HepG2 (cell line): ENCODE data around the gene SLC35B3. TPM values are rescaled to one million over a fixed set of nuclear protein-coding genes. Genes with fewer than 3 reads are reported as not detected.

Experiments
- ATAC-seq: fragments of 200-7000 bp; cut with Tn5 transposase; 3 replicates; pipeline ENCODE4 v1.9.1; 2020; ENCODE audit warnings: mild to moderate bottlenecking, moderate library complexity
- BruUV-seq: library from RNA; stranded (reverse); fragments of 400-500 nt; replicated peaks from 2 replicates; lab custom pipeline; 2021; lab: Mats Ljungman, UMichigan
- CTCF ChIA-PET: fragments of 300-600 bp; formaldehyde crosslinking; extraction: SDS; loops from one replicate; lab custom pipeline; 2021; ENCODE audit warnings: low total read pairs, inconsistent platforms, low intra/inter-chr PET ratio; lab: Yijun Ruan, JAX
- POLR2A ChIA-PET: fragments of 350-600 bp; sonication (Branson Sonifier 250); formaldehyde crosslinking; loops from one replicate; lab custom pipeline; 2020; ENCODE audit warnings: antibody characterized with exemption, inconsistent platforms; lab: Yijun Ruan, JAX
- DNase-seq: peaks from one replicate; pipeline ENCODE4 v3.0.0-alpha.2; 2015; ENCODE audit warnings: low spot score
- FAIRE-seq: peaks from 3 replicates; lab custom pipeline; 2011; peaks lifted over from hg19 to GRCh38; lab: Jason Lieb, UNC
- H2AFZ ChIP-seq: one replicate; pipeline ENCODE4 v1.6.1; 2011; ENCODE audit warnings: low read length, inconsistent platforms
- H3K27ac ChIP-seq: fragments of 300-600 bp; 3 replicates; pipeline ENCODE4 v1.8.0; 2011; ENCODE audit warnings: mixed run types, mild to moderate bottlenecking, mixed read lengths, low read length, inconsistent platforms; ENCODE audit not compliant: insufficient read depth; ENCODE audit errors: extremely low read length
- H3K27me3 ChIP-seq, 2 experiments: fragments of 200-600 bp in 1 of 2; 2 replicates in 1 of 2; 3 replicates in 1 of 2; pipeline versions ENCODE4 v1.6.0 to v1.8.0; 2011; ENCODE audit warnings: low read length in 2 of 2, mild to moderate bottlenecking in 2 of 2, moderate library complexity in 2 of 2, inconsistent platforms in 1 of 2; ENCODE audit not compliant: insufficient read depth in 2 of 2, control insufficient read depth in 1 of 2
- H3K36me3 ChIP-seq, 2 experiments: fragments of 200-600 bp in 1 of 2; replicated peaks in 1 of 2; 2 replicates in 1 of 2; 3 replicates in 1 of 2; pipeline versions ENCODE4 v1.5.1 to v1.8.0; 2011; ENCODE audit warnings: low read length in 2 of 2, inconsistent platforms in 1 of 2; ENCODE audit not compliant: insufficient read depth in 2 of 2, control insufficient read depth in 1 of 2
- H3K4me1 ChIP-seq: 2 replicates; pipeline ENCODE4 v1.5.1; 2012; ENCODE audit warnings: low read length, inconsistent platforms; ENCODE audit not compliant: insufficient read depth
- H3K4me2 ChIP-seq: 2 replicates; pipeline ENCODE4 v1.6.0; 2011; ENCODE audit warnings: low read depth, low read length, inconsistent platforms
- H3K4me3 ChIP-seq, 3 experiments: fragments of 200-600 bp in 1 of 3; sonication (generic), shearing (Covaris generic) in 1 of 3; replicated peaks in 1 of 3; 2 replicates each; pipeline ENCODE4 v1.5.1; 2011 to 2016; ENCODE audit warnings: low read length in 3 of 3, inconsistent platforms in 2 of 3, low read depth in 2 of 3, mild to moderate bottlenecking in 2 of 3, control low read depth in 1 of 3, mixed read lengths in 1 of 3; ENCODE audit not compliant: insufficient read depth in 1 of 3
- H3K79me2 ChIP-seq: one replicate; pipeline ENCODE4 v1.6.1; 2011; ENCODE audit warnings: low read length, inconsistent platforms; ENCODE audit not compliant: insufficient read depth
- H3K9ac ChIP-seq: 2 replicates; pipeline ENCODE4 v1.6.0; 2011; ENCODE audit warnings: mild to moderate bottlenecking, low read depth, low read length, inconsistent platforms; ENCODE audit not compliant: insufficient read depth
- H3K9me3 ChIP-seq: 2 replicates; pipeline ENCODE4 v1.5.1; 2012; ENCODE audit warnings: mild to moderate bottlenecking, low read length
- H4K20me1 ChIP-seq: 2 replicates; pipeline ENCODE4 v1.6.0; 2011; ENCODE audit warnings: inconsistent platforms, mild to moderate bottlenecking, low read length, moderate library complexity; ENCODE audit not compliant: insufficient read depth
- BCL3 ChIP-seq: sonication (generic); formaldehyde crosslinking; IDR thresholded peaks from 2 replicates; pipeline ENCODE4 v1.5.1; 2020; ENCODE audit warnings: mild to moderate bottlenecking, missing genetic modification reagents, moderate library complexity
- IRX3 ChIP-seq: sonication (generic); formaldehyde crosslinking; IDR thresholded peaks from 2 replicates; pipeline ENCODE4 v1.8.1; 2023; ENCODE audit warnings: mild to moderate bottlenecking, low read depth, missing genetic modification reagents, borderline replicate concordance
- MAFF ChIP-seq: IDR thresholded peaks from 2 replicates; pipeline ENCODE4 v1.6.1; 2011; ENCODE audit warnings: low read depth, low read length, improper control_type of control experiment
- MAFK ChIP-seq, 2 experiments: IDR thresholded peaks in 1 of 2; conservative IDR thresholded peaks in 1 of 2; 2 replicates each; pipeline ENCODE4 v1.6.1; 2011; ENCODE audit warnings: improper control_type of control experiment in 2 of 2, low read length in 2 of 2
- MED1 ChIP-seq: sonication (generic); formaldehyde crosslinking; IDR thresholded peaks from 2 replicates; pipeline ENCODE4 v1.4.0; 2020; ENCODE audit warnings: missing genetic modification reagents
- REL ChIP-seq: sonication (generic); formaldehyde crosslinking; conservative IDR thresholded peaks from 2 replicates; pipeline ENCODE4 v1.8.0; 2022; ENCODE audit warnings: mild to moderate bottlenecking, missing genetic modification reagents, moderate library complexity
- ZC3H4 ChIP-seq: sonication (generic); formaldehyde crosslinking; IDR thresholded peaks from 2 replicates; pipeline ENCODE4 v1.4.0; 2020; ENCODE audit warnings: missing genetic modification reagents, borderline replicate concordance
- ZNF207 ChIP-seq: fragments of 450-650 bp; IDR thresholded peaks from 2 replicates; pipeline ENCODE4 v1.6.1; 2016; ENCODE audit warnings: antibody characterized with exemption, borderline replicate concordance
- ZNF263 ChIP-seq: sonication (generic); formaldehyde crosslinking; IDR thresholded peaks from 2 replicates; pipeline ENCODE4 v1.4.0; 2020; ENCODE audit warnings: missing genetic modification reagents
- ZNF710 ChIP-seq: sonication (generic); formaldehyde crosslinking; IDR thresholded peaks from 2 replicates; pipeline ENCODE4 v1.5.0; 2020; ENCODE audit warnings: mild to moderate bottlenecking, missing genetic modification reagents, borderline replicate concordance
- ZNF720 ChIP-seq: sonication (generic); formaldehyde crosslinking; IDR thresholded peaks from 2 replicates; pipeline ENCODE4 v1.4.0; 2020; ENCODE audit warnings: missing genetic modification reagents
- ZNF776 ChIP-seq: sonication (generic); formaldehyde crosslinking; IDR thresholded peaks from 2 replicates; pipeline ENCODE4 v1.4.0; 2020; ENCODE audit warnings: mild to moderate bottlenecking, missing genetic modification reagents
- ZSCAN9 ChIP-seq: IDR thresholded peaks from 2 replicates; pipeline ENCODE4 v1.6.1; 2016; ENCODE audit warnings: borderline replicate concordance
- WGBS: methylation state at CpG from one replicate; pipeline ENCODE4 v1.1.6; 2017; ENCODE audit warnings: low lambda C conversion rate; 5-methylcytosine and 5-hydroxymethylcytosine counted together
- in situ Hi-C: cut with HindIII; loops from 2 replicates; pipeline ENCODE4 v1.10.0; 2017; ENCODE audit warnings: low pct_unique_long_range_greater_than_20kb; ENCODE audit not compliant: extremely low pct_ligation_motif_present
- intact Hi-C: fragments of 100-400 bp; cut with micrococcal nuclease; formaldehyde crosslinking; loops from one replicate; pipeline ENCODE4 v1.10.0; 2022; ENCODE audit not compliant: unreplicated experiment
- polyA plus RNA-seq, 8 experiments: library from polyadenylated mRNA; depleted of rRNA in 3 of 8; stranded (reverse) in 7 of 8; unstranded in 1 of 8; fragments of >200 nt; fragmentation: Illumina TruSeq in 4 of 8; extraction: Trizol in 4 of 8; gene quantifications; 2 replicates each; pipeline versions ENCODE4 v1.2.1 to v1.2.3, GENCODE V29; 2011 to 2016; ENCODE audit warnings: low read depth in 4 of 8, missing spikeins in 1 of 8, mixed read lengths in 1 of 8; ENCODE audit not compliant: insufficient read depth in 1 of 8
- total RNA-seq, 5 experiments: library from RNA; depleted of rRNA; stranded (reverse); fragments of >200 nt; fragmentation: Illumina TruSeq; extraction: Trizol; gene quantifications; 2 replicates each; pipeline ENCODE4 v1.2.3, GENCODE V29; 2016; ENCODE audit warnings: low read depth in 1 of 5

SLC35B3 gene
- total and polyA plus RNA-seq, 2 of the 13 experiments (the other 11 are each of a cell fraction or from before 2014, with no cell fraction given), result 8.7 to 13.5 TPM

- no peak for TF ChIP-seq ZSCAN9 (CRISPR knock-in tag)
- no peak for TF ChIP-seq MED1 (CRISPR knock-in tag)
- TF ChIP-seq IRX3 (CRISPR knock-in tag), result no peak
- no peak for TF ChIP-seq ZNF720
- no peak for TF ChIP-seq ZNF207
- TF ChIP-seq BCL3 (CRISPR knock-in tag), result no peak
- TF ChIP-seq ZNF710, result no peak
- TF ChIP-seq ZNF776 (CRISPR knock-in tag), result no peak
Observed at GRCh38 chr6:8415280-8415679, 20.1 kb downstream of the SLC35B3 start (continued).

GRCh38 chr6:8414844-8415243 lies 20.5 kb downstream of the SLC35B3 start:
- Histone ChIP-seq H3K4me2 (no peak overlapping the region), H3K9me3 (no peaks in the 10 kb centered on the region), H3K36me3 (peaks cover 6 to 11% of the 10 kb centered on the region in 2 experiments), H3K27me3 (no peaks in the 10 kb centered on the region), H3K4me3 (no peak overlapping the region), H2AFZ (no peak overlapping the region), H3K79me2 (no peaks in the 10 kb centered on the region), H4K20me1 (no peaks in the 10 kb centered on the region)
- in situ Hi-C loops, result no loop called here
- DNase-seq (no peak), FAIRE-seq (no peak), ATAC-seq (no peak)
- BruUV-seq, result no TSS peak
- WGBS, result 93% methylated on average over 3 of the region's 3 CpGs
- POLR2A ChIA-PET, result no interaction called here
- intact Hi-C loops, result no loop called here
- no peak for TF ChIP-seq REL (CRISPR knock-in tag)
- peak; percentile 87 to 95 for TF ChIP-seq MAFK (conservative IDR thresholded peaks at IDR 0.05 in 1 of 2, IDR thresholded peaks at IDR 0.05 in 1 of 2; ENCODE audit: low read length in 2 of 2)
- TF ChIP-seq MAFF, result peak; percentile 91
- no peak for TF ChIP-seq ZNF263 (CRISPR knock-in tag)
- TF ChIP-seq ZC3H4 (CRISPR knock-in tag), result no peak
- TF ChIP-seq, all 625 proteins: peak for 2
- no peak overlapping the region for H3K27ac ChIP-seq
- H3K4me1 ChIP-seq, result no peaks in the 10 kb centered on the region
- H3K9ac ChIP-seq, result no peak overlapping the region
- CTCF ChIA-PET, result no interaction called here
